ENCODE results near the gene LRRC75A.
"Not testable (repeated sequence)": the region's sequence is repeated elsewhere in the genome, so short reads cannot be mapped to it uniquely, and the experiment has no call there.

LRRC75A gene

GRCh38 chr17:16491703-16492612 is at the start of gene LRRC75A:
LRRC75A (minus strand) TSS chr17:16492193; CDS start chr17:16491990, 203 bp downstream.
- peak; percentile 60 to 68 for DNase-seq

DNA sequence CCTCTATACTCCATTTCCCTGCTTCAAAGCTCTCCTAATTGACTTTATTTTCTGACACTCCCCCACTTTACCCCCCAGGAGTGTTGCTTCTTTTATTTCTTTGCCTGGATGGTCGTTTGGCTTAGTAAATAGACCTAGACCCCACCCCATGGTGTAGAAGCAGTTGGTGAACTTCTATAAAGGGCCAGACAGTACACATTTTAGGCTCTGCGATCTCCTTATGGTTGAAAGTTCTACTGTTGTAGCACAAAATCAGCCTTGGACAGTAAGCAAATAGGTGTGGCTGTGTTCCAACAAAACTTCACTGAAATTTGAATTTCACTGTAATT is 45.1 kb upstream of the LRRC75A start:
- no peak for DNase-seq

- DNase-seq = no peak
These were observed 42.2 kb upstream of the LRRC75A start for GRCh38 chr17:16534236-16534635.

DNA sequence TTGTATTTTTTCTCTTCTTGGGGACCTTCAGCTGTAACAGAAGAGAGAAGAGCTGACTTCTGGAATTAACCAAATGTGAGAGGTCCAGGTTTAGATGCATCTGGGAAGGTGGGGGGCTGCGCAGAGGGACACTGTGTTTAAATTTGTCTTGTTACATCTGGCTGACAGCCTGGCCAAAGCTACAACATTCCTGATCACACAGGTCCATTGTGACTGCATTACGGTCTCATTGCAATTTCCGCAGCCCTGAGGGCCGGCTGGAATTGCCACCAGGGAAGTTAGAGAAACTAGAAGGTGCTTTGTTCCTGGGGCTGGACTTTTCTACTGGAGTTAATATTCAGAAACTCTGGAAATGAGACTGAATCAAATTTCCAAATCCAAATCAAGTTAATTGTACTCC is 37.9 kb upstream of the LRRC75A start:
- no peak for DNase-seq

GRCh38 chr17:16527298-16527697 is 35.3 kb upstream of the LRRC75A start:
- DNase-seq = no peak

GRCh38 chr17:16525556-16525955 is 33.6 kb upstream of the LRRC75A start:
- not testable (repeated sequence) for DNase-seq

- peak; percentile 73 to 78 for DNase-seq
These were observed 29.2 kb upstream of the LRRC75A start for GRCh38 chr17:16521070-16521727.

DNA sequence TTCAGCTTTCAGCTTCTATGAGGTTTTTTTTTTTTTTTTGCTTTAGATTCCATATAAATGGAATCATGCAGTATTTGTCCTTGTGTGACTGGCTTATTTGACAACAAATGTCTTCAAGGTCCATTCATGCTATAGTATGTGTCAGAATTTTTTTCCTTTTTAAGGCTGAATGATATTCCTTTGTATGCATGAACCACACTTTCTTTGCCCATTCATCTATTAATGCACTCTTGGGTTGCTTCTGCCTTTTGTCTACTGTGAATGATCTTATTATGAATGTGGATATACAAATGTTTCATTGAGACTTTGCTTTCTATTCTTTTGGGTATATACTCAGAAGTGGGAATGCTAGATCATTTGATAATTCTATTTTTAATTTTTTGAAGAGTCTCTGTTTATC is 27.0 kb upstream of the LRRC75A start:
- DNase-seq = no peak

DNA sequence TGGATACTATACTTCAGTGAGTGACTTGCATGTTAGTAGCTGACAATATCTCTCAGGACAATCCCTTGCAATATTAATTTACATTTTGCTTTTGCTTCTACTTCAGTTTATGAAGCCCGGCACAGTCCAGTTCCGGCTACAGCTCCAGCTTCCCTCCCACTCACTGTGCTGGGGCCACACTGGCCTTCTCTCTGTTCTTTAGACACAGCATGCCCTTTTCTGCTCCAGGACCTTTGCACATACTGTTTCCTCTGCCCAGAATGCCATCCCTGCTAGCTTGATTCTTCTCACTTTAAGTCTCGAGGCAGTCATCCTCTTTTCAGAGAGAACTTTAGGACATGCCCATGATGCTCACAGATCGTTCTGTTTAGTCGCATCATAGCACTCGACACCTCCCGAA is 25.5 kb upstream of the LRRC75A start:
- no peak for DNase-seq

DNA sequence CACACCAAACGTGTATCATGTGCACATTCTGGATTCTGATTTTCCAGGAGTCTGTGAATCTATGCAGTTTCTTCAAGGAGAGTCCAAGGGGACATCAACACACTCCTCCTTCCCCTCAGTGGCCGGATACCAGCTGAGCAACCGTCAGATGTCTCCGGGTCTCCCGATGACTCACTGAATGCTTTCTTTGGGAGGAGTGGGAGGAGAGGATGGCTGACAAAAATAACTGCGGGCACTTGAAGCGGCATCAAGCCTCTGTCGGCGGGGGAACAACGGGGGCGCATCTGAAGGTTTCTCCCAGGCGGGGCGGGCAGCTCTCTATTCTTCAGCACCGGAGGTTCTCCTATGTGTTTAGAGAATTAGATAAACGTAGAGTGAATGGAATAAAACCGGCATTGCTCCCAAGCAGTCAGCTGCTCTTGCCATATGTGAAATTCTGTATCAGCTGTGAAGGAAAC is 24.6 kb upstream of the LRRC75A start:
- DNase-seq = no peak

- DNase-seq = no peak
These were observed 23.9 kb upstream of the LRRC75A start for GRCh38 chr17:16515933-16516332.

GRCh38 chr17:16513873-16514272 is 21.9 kb upstream of the LRRC75A start:
- peak in 1 of 2 donors; percentile 3 for DNase-seq

- no peak for DNase-seq
These were observed 20.0 kb upstream of the LRRC75A start for GRCh38 chr17:16512011-16512410.

- DNase-seq = no peak
These were observed 19.6 kb upstream of the LRRC75A start for GRCh38 chr17:16511593-16511992.

DNA sequence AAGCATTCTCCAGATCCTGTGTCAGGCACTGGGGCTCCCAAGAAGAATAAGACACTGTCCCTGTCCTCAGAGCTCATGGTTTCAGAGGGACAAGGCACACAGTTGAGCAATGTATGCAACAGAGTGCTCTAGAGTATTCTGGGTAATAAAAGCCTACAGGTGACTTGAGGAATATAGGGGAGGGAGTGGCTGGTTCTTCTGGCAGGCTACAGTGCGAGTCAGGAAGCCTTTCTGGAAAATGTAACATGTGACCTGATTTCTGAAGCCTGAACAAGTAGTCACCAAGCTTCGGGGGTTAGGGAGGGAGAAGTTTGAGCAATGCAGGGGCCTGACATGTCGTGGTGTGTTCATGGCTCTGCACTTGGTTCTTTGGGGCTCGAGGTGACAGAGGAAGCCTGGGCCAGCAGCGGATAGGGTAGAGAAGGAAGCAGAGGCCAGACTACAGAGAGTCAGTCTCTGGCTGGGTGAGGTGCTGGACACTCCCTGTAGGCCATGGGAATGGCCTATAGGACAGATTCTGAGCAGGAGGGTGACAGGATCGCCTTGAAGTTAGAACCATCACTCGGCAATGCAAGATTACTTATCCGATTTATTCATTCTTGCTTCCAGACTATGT is 16.0 kb upstream of the LRRC75A start:
- no peak for DNase-seq

DNA sequence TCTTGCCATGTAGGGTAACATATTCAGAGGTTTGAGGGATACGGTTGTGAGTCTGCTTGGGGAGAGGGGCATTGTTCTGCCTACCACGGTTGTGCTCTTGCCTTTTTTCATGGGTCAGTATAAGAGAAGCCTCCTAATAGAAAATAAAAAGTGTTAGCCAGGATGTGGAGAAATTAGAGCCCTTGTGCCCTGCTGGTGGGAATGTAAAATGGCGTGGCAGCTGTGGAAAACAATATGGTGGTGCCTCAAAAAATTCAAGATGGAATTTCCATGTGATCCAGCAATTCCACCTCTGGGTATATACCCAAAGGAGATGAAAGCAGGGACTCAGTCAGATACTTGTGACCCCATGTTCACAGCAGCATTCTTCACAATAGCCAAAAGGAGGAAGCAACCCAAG is 14.2 kb upstream of the LRRC75A start:
- no peak for DNase-seq

GRCh38 chr17:16504984-16505383 is 13.0 kb upstream of the LRRC75A start:
- DNase-seq = no peak

DNA sequence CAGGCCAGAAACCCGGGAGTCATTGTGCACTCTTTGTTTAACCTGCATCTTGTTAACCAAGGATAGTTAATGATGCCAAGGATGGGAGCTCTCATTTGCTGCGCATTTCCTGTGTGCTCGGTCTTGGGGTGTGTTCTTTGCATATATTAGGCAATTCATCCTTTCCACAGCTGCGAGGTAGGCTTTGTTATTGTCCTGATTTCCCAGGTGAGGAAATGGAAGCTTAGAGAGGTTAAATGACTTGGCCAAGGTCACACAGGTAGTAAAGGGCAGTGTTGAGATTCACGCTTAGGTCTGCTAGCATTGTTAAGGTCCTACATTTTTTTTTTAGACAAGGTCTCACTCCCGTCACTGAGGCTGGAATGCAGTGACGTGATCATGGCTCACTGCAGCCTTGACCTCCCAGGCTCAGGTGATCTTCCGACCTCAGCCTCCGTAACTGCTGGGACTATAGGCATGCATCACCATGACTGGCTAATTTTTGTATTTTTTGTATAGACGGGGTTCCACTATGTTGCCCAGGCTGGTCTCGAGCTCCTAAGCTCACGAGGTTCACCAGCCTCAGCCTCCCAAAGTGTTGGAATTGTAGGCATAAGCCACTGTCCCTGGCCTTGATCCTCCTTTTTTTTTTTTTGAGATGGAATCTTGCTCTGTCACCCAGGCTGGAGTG is 5.0 kb upstream of the LRRC75A start:
- no peak for DNase-seq

- DNase-seq = no peak
These were observed 4.2 kb upstream of the LRRC75A start for GRCh38 chr17:16495980-16496819.

DNA sequence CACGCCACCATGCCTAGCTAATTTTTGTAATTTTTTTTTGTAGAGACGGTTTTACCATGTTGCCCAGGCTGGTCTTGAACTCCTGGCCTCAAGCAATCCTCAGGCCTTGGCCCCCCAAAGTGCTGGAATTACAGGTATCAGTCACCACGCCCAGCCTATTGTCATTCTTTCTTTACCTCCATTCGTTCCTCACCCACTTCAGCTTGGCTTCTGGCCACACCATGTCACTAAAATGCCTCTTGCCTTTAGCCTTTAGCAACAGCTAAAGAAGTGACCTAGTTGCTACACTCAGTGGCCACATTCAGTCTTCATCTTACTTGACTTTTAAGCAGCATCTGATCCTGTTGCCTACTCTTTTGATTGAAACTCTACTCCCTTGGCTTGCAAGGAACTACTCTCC is 3.6 kb upstream of the LRRC75A start:
- no peak for DNase-seq

- DNase-seq = no peak
These were observed 2.1 kb upstream of the LRRC75A start for GRCh38 chr17:16494059-16494458.

GRCh38 chr17:16493531-16494046 is 1.6 kb upstream of the LRRC75A start:
- DNase-seq = no peak
